22Rv1 (cell line): Measurements from ENCODE around the gene GHRHR.

Experiments used
- ZFX ChIP-seq: fragments of 450-650 bp; IDR thresholded peaks from 2 replicates; pipeline ENCODE4 v1.6.1; 2017; ENCODE audit warnings: antibody characterized with exemption, borderline replicate concordance
- TF ChIP-seq, protein P1 (sequence below): fragments of 450-650 bp; IDR thresholded peaks from 2 replicates; pipeline ENCODE4 v1.5.1; 2017; ENCODE audit warnings: mild to moderate bottlenecking

GRCh38 chr7:31007634-31008033 is 43.9 kb downstream of the GHRHR start:
- TF ChIP-seq, protein P1, sequence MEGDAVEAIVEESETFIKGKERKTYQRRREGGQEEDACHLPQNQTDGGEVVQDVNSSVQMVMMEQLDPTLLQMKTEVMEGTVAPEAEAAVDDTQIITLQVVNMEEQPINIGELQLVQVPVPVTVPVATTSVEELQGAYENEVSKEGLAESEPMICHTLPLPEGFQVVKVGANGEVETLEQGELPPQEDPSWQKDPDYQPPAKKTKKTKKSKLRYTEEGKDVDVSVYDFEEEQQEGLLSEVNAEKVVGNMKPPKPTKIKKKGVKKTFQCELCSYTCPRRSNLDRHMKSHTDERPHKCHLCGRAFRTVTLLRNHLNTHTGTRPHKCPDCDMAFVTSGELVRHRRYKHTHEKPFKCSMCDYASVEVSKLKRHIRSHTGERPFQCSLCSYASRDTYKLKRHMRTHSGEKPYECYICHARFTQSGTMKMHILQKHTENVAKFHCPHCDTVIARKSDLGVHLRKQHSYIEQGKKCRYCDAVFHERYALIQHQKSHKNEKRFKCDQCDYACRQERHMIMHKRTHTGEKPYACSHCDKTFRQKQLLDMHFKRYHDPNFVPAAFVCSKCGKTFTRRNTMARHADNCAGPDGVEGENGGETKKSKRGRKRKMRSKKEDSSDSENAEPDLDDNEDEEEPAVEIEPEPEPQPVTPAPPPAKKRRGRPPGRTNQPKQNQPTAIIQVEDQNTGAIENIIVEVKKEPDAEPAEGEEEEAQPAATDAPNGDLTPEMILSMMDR: no peak
- no peak for TF ChIP-seq ZFX
